Endothelial cell of umbilical vein (primary cell): ENCODE measurements around the gene GLOD4. TPM values are rescaled to one million over a fixed set of nuclear protein-coding genes. Genes with fewer than 3 reads are reported as not detected.

Experiments used
- BruUV-seq: library from RNA; stranded (reverse); fragments of 400-500 nt; replicated peaks from 2 replicates; lab custom pipeline; 2021; lab: Mats Ljungman, UMichigan
- CTCF ChIA-PET: fragments of 300-600, 350-600 bp; sonication (Branson Sonifier 250); formaldehyde crosslinking; loops from one replicate; lab custom pipeline; 2021; ENCODE audit warnings: antibody characterized with exemption, inconsistent platforms; lab: Charles Lee
- POLR2A ChIA-PET: fragments of 300-600, 350-600 bp; sonication (Branson Sonifier 250); formaldehyde crosslinking; loops from one replicate; lab custom pipeline; 2021; ENCODE audit warnings: antibody characterized with exemption, inconsistent platforms; lab: Charles Lee
- DNase-seq: peaks from one replicate; pipeline ENCODE4 v3.0.0-alpha.2; 2011; ENCODE audit warnings: low read depth, low spot score
- FAIRE-seq: peaks from 2 replicates; lab custom pipeline; 2011; peaks lifted over from hg19 to GRCh38; lab: Jason Lieb, UNC
- H2AFZ ChIP-seq: 2 replicates; pipeline ENCODE4 v1.6.0; 2012; ENCODE audit warnings: low read depth, low read length, control low read depth, inconsistent platforms
- H3K27ac ChIP-seq: 2 replicates; pipeline ENCODE4 v1.5.1; 2011; ENCODE audit warnings: low read depth, mild to moderate bottlenecking, control low read depth, low read length, moderate library complexity; ENCODE audit not compliant: insufficient read depth
- H3K27me3 ChIP-seq, 2 experiments: 2 replicates each; pipeline versions ENCODE4 v1.6.0 to v1.6.1; 2011; ENCODE audit warnings: low read length in 2 of 2, mixed read lengths in 1 of 2; ENCODE audit not compliant: control insufficient read depth in 2 of 2, insufficient read depth in 2 of 2
- H3K36me3 ChIP-seq, 2 experiments: 2 replicates in 1 of 2; 3 replicates in 1 of 2; pipeline ENCODE4 v1.5.1; 2011; ENCODE audit warnings: low read length in 2 of 2, mild to moderate bottlenecking in 1 of 2, moderate library complexity in 1 of 2; ENCODE audit not compliant: control insufficient read depth in 2 of 2, insufficient read depth in 2 of 2; ENCODE audit errors: extremely low read depth in 1 of 2
- H3K4me1 ChIP-seq: 3 replicates; pipeline ENCODE4 v1.5.1; 2011; ENCODE audit warnings: mild to moderate bottlenecking, low read length; ENCODE audit not compliant: control insufficient read depth, insufficient read depth; ENCODE audit errors: extremely low read depth
- H3K4me2 ChIP-seq: 2 replicates; pipeline ENCODE4 v1.6.1; 2011; ENCODE audit warnings: low read length, control low read depth, mixed read lengths; ENCODE audit not compliant: insufficient read depth
- H3K4me3 ChIP-seq, 3 experiments: fragments of 200-600 bp in 1 of 3; sonication (generic), shearing (Covaris generic) in 1 of 3; replicated peaks in 1 of 3; 2 replicates each; pipeline ENCODE4 v1.5.1; 2011 to 2016; ENCODE audit warnings: control low read depth in 3 of 3, low read length in 3 of 3, mild to moderate bottlenecking in 2 of 3, inconsistent platforms in 1 of 3, low read depth in 1 of 3, moderate library complexity in 1 of 3; ENCODE audit not compliant: insufficient read depth in 1 of 3
- H3K79me2 ChIP-seq: 2 replicates; pipeline ENCODE4 v1.6.0; 2012; ENCODE audit warnings: low read length, inconsistent platforms; ENCODE audit not compliant: control insufficient read depth, insufficient read depth
- H3K9ac ChIP-seq: replicated peaks from 2 replicates; pipeline ENCODE3; 2011; ENCODE audit warnings: low read length, control low read depth; ENCODE audit not compliant: insufficient read depth; ENCODE audit errors: extremely low read depth
- H3K9me1 ChIP-seq: replicated peaks from 3 replicates; pipeline ENCODE4 v1.6.0; 2011; ENCODE audit warnings: mild to moderate bottlenecking, low read length; ENCODE audit not compliant: control insufficient read depth, insufficient read depth; ENCODE audit errors: extremely low read depth
- H3K9me3 ChIP-seq: replicated peaks from 2 replicates; pipeline ENCODE4 v1.5.1; 2012; ENCODE audit warnings: low read length, inconsistent platforms; ENCODE audit not compliant: control insufficient read depth, insufficient read depth
- H4K20me1 ChIP-seq: replicated peaks from 2 replicates; pipeline ENCODE3; 2011; ENCODE audit warnings: mild to moderate bottlenecking, low read length; ENCODE audit not compliant: control insufficient read depth, insufficient read depth; ENCODE audit errors: extremely low read depth
- EZH2 ChIP-seq: IDR thresholded peaks from 2 replicates; pipeline ENCODE4 v1.6.1; 2012; ENCODE audit warnings: borderline replicate concordance, low read depth, mild to moderate bottlenecking, moderate library complexity, low read length, inconsistent platforms; ENCODE audit not compliant: severe bottlenecking
- FOS ChIP-seq: IDR thresholded peaks from 2 replicates; pipeline ENCODE4 v1.6.1; 2011; ENCODE audit warnings: mild to moderate bottlenecking, low read length, moderate library complexity, borderline replicate concordance; ENCODE audit not compliant: insufficient read depth
- GATA2 ChIP-seq: IDR thresholded peaks from 2 replicates; pipeline ENCODE4 v1.7.0; 2011; ENCODE audit warnings: low read depth, mild to moderate bottlenecking, moderate library complexity, mixed read lengths, low read length; ENCODE audit not compliant: insufficient read length, insufficient read depth
- JUN ChIP-seq: IDR thresholded peaks from 2 replicates; pipeline ENCODE4 v1.6.1; 2011; ENCODE audit warnings: borderline replicate concordance, low read depth; ENCODE audit not compliant: insufficient read length, insufficient read depth
- MAX ChIP-seq: IDR thresholded peaks from 2 replicates; pipeline ENCODE4 v1.6.1; 2011; ENCODE audit not compliant: insufficient read depth, insufficient read length
- MYC ChIP-seq: IDR thresholded peaks from one replicate; pipeline ENCODE4 v1.6.1; 2011; ENCODE audit warnings: mild to moderate bottlenecking, low read depth, low read length
- POLR2A ChIP-seq: IDR thresholded peaks from 2 replicates; pipeline ENCODE4 v1.6.1; 2012; ENCODE audit warnings: low read depth, mild to moderate bottlenecking, control low read depth, low read length
- POLR2AphosphoS5 ChIP-seq: IDR thresholded peaks from 2 replicates; pipeline ENCODE4 v1.6.1; 2012; ENCODE audit warnings: low read depth, mild to moderate bottlenecking, control low read depth, low read length, moderate library complexity; ENCODE audit not compliant: insufficient read depth
- dilution Hi-C: fragments of 300-500 bp; cut with MboI; formaldehyde crosslinking; loops from one replicate; pipeline ENCODE4 v1.15.0; 2019; ENCODE audit warnings: low sequenced_read_pairs; ENCODE audit not compliant: extremely low pct_ligation_motif_present
- intact Hi-C: fragments of 100-400 bp; cut with micrococcal nuclease; formaldehyde crosslinking; loops from one replicate; pipeline ENCODE4 v1.10.0; 2022
- polyA plus RNA-seq, 4 experiments: library from polyadenylated mRNA; depleted of rRNA in 3 of 4; stranded (reverse) in 3 of 4; unstranded in 1 of 4; fragments of >200 nt; gene quantifications; 2 replicates each; pipeline versions ENCODE4 v1.2.1 to v1.2.3, GENCODE V29; 2011 to 2012; ENCODE audit warnings: missing spikeins in 1 of 4
- total RNA-seq: library from RNA; stranded (reverse); gene quantifications from 2 replicates; pipeline ENCODE4 v1.2.3, GENCODE V29; 2021
- TF ChIP-seq, protein P1 (sequence below), 2 donors: IDR thresholded peaks; 1 replicate in 1 of 2; 2 replicates in 1 of 2; pipeline ENCODE4 v1.5.1; 2011; ENCODE audit warnings: low read length in 2 of 2, mild to moderate bottlenecking in 2 of 2, moderate library complexity in 2 of 2, control low read depth in 1 of 2, inconsistent platforms in 1 of 2, low read depth in 1 of 2; ENCODE audit not compliant: insufficient read depth in 1 of 2; ENCODE audit errors: extremely low read depth in 1 of 2

The GLOD4 gene
- total and polyA plus RNA-seq, 2 donors (not counting 3 experiments of a cell fraction or from before 2014, with no cell fraction given) = 41.3 to 84.2 TPM

DNA sequence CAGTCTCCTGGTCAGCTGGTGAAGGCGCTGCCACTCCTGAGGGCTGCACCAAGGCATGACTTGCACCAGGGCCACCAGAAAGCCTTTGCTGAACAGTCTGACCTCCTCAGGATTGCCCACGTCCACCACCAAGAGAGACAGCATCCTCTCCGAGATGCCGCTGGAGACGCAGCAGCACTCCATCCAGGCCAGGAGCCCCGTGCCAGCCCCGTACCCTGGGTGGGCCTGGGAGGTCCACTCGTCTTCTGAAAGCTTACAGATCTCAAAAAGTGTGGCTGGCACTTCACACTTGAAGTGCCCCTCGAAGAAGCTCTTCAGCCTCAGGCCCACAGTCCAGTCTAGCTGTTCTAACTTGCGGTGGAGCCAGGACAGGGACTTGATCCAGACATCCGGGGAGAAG lies 36.7 kb downstream of the GLOD4 start:
- Histone ChIP-seq H3K9me3 (no peaks in the 10 kb centered on the region), H3K4me3 (no peak overlapping the region), H3K9me1 (no peaks in the 10 kb centered on the region), H3K36me3 (peaks cover 16 to 48% of the 10 kb centered on the region in 2 experiments), H2AFZ (no peak overlapping the region), H3K27me3 (no peaks in the 10 kb centered on the region), H3K79me2 (peaks cover 59% of the 10 kb centered on the region), H4K20me1 (no peaks in the 10 kb centered on the region), H3K4me2 (no peak overlapping the region), H3K27ac (no peak overlapping the region), H3K9ac (no peak overlapping the region), H3K4me1 (no peaks in the 10 kb centered on the region)
- intact Hi-C loops (no loop called here), dilution Hi-C loops (no loop called here)
- POLR2A ChIA-PET = interaction anchor here (0.6 kb wide), 1 partner anchor 251 kb away, joined by 4 read pairs; no protein-coding TSS in a partner anchor
- FAIRE-seq = no peak
- TF ChIP-seq JUN (no peak), MAX (no peak), POLR2AphosphoS5 (no peak), MYC (no peak), EZH2 (no peak), FOS (no peak), GATA2 (no peak), POLR2A (no peak)
- TF ChIP-seq, protein P1, sequence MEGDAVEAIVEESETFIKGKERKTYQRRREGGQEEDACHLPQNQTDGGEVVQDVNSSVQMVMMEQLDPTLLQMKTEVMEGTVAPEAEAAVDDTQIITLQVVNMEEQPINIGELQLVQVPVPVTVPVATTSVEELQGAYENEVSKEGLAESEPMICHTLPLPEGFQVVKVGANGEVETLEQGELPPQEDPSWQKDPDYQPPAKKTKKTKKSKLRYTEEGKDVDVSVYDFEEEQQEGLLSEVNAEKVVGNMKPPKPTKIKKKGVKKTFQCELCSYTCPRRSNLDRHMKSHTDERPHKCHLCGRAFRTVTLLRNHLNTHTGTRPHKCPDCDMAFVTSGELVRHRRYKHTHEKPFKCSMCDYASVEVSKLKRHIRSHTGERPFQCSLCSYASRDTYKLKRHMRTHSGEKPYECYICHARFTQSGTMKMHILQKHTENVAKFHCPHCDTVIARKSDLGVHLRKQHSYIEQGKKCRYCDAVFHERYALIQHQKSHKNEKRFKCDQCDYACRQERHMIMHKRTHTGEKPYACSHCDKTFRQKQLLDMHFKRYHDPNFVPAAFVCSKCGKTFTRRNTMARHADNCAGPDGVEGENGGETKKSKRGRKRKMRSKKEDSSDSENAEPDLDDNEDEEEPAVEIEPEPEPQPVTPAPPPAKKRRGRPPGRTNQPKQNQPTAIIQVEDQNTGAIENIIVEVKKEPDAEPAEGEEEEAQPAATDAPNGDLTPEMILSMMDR (IDR thresholded peaks at IDR 0.05; ENCODE audit: extremely low read depth in 1 of 2, insufficient read depth in 1 of 2, low read depth in 1 of 2, low read length in 2 of 2) = no peak
- no peak for DNase-seq
- CTCF ChIA-PET = interaction anchor here (0.7 to 1.6 kb wide), 6 partner anchors 10 to 333 kb away, joined by 3 to 5 read pairs (median 3); no protein-coding TSS in a partner anchor
- BruUV-seq = no TSS peak
